CMK (cell line): Measurements from ENCODE around the gene NCAN.

Experiments used
- DNase-seq: peaks from one replicate; pipeline ENCODE4 v3.0.0-alpha.2; 2010; ENCODE audit warnings: low read depth

The NCAN gene

GRCh38 chr19:19294914-19295313 lies 83.2 kb downstream of the NCAN start:
- no peak for DNase-seq

- DNase-seq: no peak
Measured at GRCh38 chr19:19296953-19297689, 85.4 kb downstream of the NCAN start.

- no peak for DNase-seq
Measured at GRCh38 chr19:19297759-19298158, 86.0 kb downstream of the NCAN start.

GRCh38 chr19:19300613-19301012 lies 88.9 kb downstream of the NCAN start:
- no peak for DNase-seq
